GM12874 (cell line): Measurements from ENCODE around the gene TMEM266.

ENCODE experiments used
- CTCF ChIP-seq: IDR thresholded peaks from 2 replicates; pipeline ENCODE4 v1.5.1; 2011; ENCODE audit warnings: low read depth, mild to moderate bottlenecking, control low read depth, low read length, moderate library complexity; ENCODE audit not compliant: insufficient read depth

Gene TMEM266

GRCh38 chr15:76100361-76100760, 40.6 kb downstream of the TMEM266 start:
- no peak for TF ChIP-seq CTCF

GRCh38 chr15:76101655-76102054, 41.9 kb downstream of the TMEM266 start:
- TF ChIP-seq CTCF, result no peak

- TF ChIP-seq CTCF, result no peak
Measured at GRCh38 chr15:76105391-76105790, 45.6 kb downstream of the TMEM266 start.

- TF ChIP-seq CTCF, result no peak
Measured at GRCh38 chr15:76105911-76106310, 46.1 kb downstream of the TMEM266 start.

GRCh38 chr15:76107169-76107568, 47.4 kb downstream of the TMEM266 start:
- no peak for TF ChIP-seq CTCF

GRCh38 chr15:76108021-76108723, 48.4 kb downstream of the TMEM266 start:
- no peak for TF ChIP-seq CTCF

GRCh38 chr15:76109046-76109445, 49.3 kb downstream of the TMEM266 start:
- no peak for TF ChIP-seq CTCF
